ENCODE data around the gene TTLL8.

TTLL8 gene

DNA sequence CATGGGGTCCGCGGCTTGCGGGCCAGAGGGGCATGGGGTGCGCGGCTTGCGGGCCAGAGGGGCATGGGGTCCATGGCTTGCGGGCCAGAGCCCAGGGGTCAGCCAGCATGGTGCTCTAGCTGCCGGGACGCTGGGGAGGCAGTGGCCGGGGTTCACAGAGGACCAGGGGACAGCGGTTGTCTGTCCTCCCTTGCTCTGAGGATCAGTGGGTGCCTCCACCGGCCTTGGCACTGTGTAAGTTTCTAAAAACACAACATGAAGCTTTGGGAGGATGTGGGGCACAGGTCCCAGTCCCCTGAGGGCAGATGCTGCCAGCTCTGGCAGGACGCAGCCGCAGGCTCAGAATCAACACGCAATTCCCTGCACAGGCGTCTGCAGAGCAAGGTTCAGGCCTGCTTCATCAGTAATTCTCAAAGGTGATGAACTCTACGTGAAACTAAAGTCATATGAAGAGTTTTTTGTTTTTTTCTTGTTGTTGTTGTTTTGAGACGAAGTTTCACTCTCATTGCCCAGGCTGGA lies 24.2 kb upstream of the TTLL8 start:
- no peak for DNase-seq

DNA sequence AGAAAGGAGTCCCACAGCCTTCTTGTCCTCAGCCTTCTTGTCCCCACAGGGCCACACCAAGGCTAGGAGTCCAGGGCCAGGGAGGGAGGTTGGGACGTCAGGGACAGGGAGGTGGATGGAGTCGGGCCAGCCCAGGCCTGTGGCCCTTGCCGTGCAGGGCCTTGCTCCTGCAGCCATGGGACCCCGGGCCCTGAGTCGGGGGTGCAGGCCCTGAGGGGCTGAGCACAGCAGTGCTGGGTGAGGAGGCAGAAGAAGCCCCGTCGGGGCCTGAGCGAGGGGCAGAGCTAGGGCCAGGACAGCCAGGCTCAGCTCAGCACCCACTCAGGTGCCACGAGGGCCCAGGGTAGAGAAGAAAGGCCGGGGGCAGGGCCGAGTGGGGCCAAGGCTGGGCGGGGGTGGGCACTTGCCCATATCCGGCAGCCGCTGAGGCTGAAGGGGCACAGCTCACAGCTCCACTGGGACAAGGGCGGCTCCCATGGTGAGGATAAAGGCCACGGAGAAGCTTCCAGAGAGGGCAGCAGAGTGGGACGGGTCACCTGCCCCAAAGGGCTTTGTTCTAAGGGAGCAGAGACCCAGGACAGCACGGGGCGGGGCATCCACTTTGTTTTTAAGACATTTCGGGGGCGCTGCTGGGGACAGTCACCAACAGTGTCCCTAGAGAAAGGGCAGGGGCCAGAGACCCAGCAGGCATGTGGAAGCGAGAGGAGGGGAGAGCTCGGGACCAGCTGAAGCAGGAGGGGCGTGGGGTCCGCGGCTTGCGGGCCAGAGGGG lies 23.5 kb upstream of the TTLL8 start:
- no peak for DNase-seq

DNA sequence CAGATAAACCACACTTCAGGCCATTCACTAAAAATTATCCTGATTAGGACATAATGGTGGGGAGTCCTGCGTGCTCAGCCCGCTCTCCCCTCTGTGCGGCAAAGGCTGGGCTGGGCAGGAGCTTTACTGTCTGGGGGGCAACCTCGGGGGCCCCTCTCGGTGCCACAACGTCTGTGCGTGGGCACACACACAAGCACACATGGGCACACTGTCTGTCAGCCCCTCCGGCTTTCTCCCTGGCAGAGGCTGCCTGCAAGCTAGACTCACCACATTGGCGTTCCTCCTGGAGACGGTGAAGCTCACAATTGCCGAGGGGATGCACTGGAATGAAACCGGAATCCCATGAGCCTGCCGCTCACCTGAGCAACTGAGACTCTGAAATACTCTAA lies 22.0 kb upstream of the TTLL8 start:
- DNase-seq, result no peak

DNA sequence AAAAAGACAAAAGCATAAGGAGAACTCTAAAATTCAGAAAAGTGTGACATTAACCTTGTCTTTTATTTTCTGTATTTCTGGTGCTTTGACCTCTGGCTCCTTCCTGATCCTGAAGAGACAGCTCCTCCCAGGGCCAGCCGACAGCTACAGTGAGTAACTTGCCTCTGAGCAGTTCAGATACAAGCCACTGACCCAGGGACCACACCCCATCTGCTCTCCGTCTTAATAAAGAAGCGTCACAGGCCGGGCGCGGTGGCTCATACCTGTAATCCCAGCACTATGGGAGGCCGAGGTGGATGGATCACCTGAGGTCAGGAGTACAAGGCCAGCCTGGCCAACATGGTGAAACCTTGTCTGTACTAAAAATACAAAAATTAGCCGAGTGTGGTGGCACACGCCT lies 20.7 kb upstream of the TTLL8 start:
- DNase-seq, result no peak

DNA sequence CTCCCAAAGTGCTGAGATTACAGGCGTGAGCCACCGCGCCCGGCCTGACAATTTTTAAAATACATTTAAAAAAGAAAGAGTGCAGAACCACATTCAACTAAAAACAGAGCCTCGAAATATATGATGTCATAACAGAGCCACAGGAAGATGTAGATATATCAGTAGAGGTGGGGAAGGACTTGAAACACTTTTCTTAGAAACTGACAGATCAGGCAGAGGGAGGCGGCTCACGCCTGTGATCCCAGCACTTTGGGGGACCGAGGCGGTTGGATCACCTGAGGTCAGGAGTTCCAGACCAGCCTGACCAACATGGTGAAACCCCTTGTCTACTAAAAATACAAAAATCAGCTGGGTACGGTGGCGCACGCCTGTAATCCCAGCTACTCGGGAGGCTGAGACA lies 20.1 kb upstream of the TTLL8 start:
- no peak for DNase-seq

DNA sequence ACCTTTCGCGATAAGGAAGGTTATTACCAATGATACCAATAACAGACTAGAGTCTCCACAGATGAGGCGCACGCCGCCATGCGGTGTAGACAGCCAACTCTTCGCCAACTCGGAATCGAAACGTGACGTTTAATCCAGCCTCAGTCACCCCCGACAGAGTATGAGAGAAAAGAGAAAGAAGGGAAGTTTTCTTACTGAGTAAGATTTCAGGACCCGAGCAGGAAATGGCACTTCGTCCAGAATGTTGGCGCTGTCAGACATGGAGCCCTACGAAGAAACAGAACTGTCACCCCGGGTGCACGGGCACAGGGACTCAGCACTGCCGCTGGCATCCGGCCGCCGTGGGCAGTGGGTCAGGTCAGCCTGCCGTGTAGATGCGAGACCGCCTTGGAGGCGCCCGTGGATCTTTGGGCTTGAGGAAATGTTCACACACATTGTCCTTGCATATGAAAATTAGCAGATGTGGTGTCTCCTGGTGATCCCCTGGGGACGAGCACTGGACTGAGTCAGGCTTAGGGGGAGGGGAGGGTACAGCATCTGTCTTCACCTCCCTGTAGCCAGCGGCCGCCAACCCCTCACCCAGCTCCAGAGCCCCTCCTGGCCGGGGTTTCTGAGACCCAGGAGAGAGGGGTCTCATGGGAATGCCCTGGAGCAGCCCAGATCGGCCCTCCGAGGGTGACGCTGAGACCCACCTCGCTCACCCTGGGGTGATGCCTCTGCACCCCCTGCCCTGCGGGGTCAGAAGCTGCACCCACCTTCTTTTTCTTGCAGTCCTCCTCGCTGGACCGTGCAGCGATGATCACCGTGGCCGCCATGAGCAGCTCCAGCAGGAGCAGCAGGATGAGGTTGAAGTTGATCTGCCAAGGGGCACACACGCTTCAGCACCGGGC lies 18.8 kb upstream of the TTLL8 start:
- no peak for DNase-seq

DNA sequence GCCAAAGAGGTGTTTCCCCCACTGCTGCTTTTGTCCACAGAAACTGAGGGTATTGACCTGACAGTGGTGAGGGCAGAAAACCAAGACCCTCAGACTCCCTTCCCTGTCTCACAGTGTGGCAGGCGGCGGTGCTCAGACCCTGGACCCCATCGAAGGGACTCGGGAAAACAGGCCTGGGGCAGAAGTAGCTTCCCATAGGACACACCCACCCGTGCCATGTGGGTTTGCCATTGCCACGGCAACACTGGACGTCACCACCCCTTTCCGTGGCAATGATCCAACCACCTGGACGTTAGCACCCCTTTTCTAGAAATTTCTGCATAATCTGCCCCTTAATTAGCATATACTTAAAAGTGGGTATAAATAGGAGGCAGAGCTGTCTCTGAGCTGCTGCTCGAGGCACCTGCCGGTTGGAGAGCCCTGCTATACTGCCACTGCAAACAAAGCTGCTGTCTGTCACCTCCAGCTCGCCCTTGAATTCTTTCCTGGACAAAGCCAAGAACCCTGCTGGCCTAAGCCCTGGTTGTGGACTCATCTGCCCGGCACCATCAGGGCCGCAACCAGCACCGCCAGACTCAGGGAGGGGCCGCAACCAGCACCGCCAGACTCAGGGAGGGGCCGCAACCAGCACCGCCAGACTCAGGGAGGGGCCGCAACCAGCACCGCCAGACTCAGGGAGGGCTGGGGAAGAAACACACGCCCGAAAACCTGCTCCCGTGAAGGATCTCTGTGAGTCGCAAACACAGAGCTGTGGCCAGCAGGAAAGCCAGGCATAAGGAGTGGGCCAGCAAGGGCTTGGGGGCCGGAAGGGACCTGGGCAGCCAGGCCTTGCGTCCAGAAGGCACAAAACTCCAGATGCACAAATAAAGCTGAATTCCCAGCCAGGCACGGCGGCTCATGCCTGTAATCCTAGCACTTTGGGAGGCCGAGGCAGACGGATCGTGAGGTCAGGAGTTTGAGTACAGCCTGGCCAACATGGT lies 16.7 kb upstream of the TTLL8 start:
- no peak for DNase-seq

DNA sequence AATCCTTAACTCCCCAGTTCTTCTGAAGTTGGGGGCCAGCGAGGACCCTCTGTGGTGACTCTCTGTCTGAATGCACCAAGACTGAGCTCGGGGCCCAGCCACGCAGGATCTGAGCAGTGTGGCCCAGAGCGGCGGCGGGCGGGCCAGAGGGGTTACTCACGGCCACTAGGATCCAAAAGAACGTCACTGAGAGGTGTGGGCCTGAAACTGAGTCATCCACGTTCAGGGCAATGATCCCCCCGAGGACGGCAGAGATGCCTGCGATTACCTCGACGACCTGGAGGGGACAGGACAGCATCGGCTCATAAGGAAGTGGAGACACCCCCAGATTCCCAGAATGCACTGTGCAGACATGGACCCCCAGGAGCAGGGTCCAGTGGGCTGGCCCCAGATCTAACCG lies 16.0 kb upstream of the TTLL8 start:
- no peak for DNase-seq

DNA sequence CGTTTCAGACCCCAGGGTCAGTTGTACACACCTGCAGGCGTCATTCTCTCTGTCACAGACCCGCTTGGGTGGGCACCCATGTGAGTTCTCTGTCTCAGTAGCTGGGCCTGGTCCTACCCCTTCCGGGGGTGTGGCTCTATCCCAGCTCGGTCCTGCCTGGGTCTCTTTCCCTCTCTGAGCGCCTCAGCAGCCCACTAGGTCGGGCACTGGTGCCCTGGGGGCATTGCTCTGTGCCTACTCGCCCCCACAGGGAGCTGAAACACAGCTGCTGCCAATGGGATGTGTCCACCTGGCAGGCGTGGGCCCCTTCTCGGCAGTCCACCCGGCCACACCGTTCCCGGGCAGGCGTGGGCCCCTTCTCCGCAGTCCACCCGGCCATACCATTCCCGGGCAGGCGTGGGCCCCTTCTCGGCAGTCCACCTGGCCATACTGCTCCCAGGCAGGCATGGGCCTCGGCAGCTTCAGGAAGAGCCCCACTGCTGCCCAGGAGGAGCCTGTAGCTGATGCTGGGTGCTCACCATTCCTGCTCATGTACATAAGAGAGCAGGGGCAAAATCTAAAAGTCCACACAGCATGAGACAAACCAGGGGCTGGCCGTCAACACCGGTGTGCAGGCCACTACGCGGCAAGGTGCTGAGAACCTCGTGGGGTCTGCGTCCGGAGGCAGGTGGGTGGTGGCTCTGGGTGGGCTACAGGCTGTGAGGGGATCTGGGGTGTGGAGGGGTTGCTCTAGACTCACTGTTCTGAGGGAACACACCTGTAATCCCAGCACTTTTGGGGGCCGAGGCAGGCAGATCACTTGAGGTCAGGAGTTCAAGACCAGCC lies 14.8 kb upstream of the TTLL8 start:
- DNase-seq, result no peak

DNA sequence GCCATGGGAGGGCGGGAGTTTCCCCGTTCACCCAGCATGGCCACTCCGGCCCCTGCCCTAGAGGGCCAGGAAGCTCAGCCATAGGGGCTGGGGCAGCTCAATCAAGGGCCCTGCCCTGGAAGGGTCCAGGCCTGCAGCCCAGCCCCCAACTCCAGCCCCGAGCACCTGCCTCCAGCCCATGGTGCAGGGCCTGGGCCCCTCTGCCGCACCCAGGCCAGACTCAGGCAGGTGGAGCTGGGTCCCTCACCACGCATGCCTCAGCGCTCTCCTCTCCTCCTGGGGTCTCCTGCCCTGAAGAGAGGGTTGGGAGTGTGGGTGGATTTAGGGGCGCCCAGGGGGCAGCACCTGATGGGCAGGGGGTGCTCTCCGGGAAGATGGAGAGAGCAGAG lies 14.1 kb upstream of the TTLL8 start:
- DNase-seq, result no peak

DNA sequence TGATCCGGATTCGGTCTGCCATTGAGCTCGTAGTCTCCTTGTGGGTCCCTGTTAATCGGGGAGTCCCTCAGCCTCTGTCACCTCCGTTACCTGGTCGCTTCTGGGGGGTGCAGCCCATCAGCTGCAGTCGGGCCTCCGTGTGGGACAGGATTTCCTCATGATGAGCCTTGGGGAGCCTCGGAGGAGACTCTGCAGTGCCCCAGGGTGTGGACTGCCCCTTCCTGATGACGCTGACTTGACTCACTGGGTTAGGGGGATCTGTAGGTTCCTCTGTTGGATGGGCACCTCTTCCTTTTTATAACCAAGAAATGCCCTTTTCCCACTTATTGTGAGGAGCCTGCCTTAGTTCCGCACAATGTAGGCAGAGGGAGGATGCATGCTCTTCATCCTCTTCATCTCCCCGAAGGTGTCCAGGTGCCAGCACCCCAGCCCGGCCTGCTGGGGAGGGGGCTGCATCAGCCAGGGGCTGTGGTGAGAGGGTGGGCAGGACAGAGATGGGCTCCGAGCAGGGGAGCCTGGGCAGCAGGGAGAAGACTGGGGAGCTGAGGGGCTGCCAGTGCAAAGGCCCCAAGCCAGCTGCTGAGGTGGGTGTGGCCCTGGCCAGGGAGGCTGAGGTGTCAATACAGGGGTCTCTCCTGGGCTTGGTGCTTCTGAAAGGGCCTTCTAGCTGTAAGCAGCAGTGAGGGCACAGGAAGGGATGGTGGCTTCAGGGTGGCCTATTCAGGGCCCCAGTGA lies 13.5 kb upstream of the TTLL8 start:
- no peak for DNase-seq

DNA sequence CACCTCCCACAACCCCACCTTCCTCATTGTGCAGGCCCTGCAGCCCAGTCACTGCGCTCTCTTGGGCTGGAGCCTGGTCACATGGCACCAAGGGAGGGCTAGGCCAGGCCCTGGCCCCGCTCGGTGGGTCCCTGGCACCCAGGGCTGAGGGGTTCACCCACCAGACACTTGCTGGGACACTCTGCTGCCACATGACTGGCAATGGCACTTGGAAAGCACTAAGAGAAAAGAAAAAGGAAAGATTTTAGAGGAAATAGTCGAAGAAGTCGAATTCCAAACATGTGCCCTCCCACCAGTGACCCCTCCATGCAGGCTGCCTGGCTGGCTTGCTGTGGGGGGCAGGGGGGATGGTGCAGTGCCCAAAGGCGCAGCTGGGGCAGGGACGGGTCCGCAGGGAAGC lies 12.3 kb upstream of the TTLL8 start:
- no peak for DNase-seq

DNA sequence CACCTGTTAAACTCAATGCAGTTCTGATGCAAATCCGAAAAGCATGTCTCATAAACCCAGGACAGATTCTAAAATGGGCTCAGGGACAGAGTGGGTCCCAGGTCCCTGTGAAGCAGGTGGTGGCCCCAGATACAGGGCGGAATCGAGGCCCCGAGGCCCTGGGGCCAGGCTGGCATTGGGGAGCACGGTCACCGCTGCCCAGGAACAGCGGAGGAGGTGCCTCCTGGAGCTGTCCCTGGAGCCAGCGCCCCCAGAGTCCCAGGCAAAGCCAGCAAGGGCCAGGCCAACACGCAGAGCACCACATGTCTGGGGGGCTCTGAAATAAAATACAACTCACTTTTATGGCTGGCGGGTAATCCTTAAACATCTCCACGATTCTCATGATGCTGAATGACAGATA lies 10.0 kb upstream of the TTLL8 start:
- no peak for DNase-seq

DNA sequence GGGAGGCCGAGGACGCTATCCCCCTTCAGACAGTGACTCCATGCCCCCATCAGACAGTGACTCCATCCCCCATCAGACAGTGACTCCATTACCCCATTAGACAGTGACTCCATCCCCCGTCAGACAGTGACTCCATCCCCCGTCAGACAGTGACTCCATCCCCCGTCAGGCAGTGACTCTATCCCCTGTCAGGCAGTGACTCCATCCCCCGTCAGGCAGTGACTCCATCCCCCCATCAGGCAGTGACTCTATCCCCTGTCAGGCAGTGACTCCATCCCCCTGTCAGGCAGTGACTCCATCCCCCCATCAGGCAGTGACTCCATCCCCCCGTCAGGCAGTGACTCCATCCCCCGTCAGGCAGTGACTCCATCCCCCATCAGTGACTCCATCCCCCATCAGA lies 9.1 kb upstream of the TTLL8 start:
- DNase-seq, result no peak

DNA sequence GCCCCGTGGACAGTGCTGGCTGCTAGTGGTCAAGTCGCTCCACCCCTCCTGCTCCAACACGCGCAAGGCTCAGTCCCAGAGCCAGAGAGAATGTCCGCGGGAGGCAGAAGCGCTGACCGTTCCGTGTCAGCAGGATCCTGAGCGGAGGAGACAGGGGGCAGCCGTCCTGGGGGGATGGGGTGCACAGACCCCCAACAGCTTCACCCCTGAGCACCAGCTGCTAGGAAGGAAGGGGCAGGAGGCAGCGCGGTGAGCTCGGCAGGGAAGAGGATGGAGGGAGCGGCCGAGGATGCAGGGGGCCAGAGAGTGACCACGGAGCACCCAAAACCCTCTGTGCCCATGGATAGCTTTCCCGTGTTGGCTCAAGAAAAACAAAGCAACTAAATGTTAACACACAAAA lies 6.4 kb upstream of the TTLL8 start:
- DNase-seq, result no peak

DNA sequence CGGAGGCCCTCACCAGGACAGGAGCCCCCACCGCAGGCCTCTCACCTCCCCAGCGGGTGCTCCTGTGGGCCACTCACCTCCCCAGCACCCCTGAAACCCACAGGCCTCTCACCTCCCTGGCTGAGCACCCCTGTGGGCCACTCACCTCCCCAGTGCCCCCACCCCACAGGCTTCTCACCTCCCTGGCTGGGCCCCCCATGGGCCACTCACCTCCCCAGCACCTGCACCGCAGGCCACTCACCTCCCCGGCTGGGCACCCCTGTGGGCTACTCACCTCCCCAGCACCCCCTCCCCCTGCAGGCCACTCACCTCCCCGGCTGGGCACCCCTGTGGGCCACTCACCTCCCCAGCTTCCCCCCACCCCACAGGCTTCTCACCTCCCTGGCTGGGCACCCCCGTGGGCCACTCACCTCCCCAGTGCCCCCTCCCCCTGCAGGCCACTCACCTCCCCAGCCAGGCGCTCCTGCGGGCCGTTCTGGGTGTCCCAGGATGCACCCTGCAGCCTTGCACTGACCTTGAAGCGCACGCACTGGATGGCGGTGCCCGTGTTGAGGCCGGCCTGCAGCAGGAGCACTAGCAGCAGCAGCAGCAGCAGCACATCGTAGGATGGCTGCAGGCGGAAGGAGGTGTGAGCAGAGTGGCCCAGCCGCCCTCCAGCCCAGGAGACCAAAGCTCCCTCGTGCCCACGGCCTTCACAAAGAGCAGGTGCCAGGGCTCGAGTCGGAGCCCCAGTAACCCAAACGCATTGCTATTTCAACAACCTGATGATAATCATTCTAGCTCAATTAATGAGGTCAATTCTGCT lies 5.7 kb upstream of the TTLL8 start:
- no peak for DNase-seq

DNA sequence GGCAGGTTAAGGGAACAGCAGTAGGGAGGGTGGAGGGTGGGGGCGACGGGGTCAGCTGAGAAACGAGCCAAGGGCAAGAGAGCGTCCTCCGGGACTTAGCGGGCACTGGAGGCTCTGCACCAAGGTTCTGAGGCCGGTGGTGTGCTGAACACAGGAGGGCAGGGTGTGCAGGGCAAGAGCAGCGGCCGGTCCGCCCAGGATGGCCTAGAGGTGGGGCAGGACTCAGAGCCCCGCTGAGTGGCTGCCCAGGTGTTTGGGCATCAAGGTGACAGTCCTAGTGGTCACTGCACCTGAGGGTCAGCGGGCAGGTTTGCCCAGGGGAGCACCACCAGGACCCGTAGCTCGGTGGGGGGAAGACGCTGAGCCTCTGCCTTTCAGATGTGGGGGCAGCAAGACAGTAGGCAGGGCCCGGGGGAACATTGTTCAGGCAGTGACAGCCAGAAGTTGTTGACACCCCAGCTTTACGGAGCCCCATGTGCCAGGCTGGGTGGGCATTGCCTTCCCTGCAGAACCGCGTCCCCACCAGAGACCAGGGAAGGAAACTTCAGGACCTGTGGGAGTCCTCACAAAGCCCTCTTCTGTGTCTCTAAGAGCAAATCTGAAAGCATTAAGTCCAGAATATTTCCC lies 4.5 kb upstream of the TTLL8 start:
- DNase-seq, result no peak

DNA sequence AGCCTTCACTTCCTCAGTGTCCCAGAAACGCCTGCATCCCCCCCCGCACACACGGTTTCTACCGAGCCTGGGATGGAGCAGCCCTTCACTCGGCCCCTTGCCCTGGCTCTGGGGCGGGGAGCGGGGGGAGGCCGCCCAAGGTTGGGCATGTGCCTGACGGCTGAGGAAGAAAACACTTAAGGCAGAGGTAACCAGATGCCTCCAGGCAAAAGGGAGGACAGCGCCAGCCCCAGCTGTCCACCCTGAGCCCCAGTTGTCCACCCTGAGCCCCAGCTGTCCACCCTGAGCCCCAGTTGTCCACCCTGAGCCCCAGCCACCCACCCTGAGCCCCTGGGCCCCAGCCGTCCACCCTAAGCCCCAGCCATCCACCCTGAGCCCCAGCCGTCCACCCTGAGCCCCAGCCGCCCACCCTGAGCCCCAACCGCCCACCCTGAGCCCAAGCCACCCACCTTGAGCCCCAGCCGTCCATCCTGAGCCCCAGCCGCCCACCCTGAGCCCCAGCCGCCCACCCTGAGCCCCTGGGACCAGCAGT lies 3.8 kb upstream of the TTLL8 start:
- DNase-seq, result no peak

DNA sequence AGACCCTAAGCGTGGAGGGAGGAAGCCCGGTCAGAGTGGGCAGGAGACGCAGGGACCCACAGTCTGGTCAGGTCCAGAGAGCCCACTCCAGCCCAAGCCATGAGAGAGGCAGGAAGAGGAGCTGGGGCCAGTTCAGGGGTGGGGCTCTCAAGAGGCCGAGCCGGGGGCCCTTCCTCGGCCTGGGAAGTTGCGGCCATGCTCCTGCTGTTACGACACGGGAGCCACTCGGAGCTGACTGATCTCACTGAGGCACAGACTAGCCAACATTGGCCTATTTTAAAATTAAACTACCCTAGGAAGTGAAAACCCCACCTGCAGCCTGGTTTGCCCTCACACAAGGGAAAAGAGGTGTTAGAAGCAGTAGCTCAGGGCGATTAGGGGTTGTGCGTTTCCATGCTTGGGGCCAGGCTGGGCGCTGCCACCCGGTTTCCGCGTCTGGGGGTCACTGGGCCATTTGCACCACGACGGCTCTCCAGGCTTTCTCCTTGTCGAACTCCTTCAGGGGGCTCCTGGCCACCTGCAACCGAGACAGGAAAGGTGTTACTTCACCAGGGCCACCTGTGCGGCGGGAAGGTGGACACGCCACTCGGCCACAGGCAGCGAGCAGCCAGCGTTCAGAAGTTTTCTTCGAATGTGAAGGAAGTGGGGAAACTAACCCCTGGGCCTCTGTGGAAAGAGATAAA lies 3.2 kb upstream of the TTLL8 start:
- DNase-seq, result no peak

All from kidney glomerular epithelial cell (primary cell).